ENCODE data around the gene GRK2. TPM values are rescaled to one million over a fixed set of nuclear protein-coding genes. Genes with fewer than 3 reads are reported as not detected.

Gene GRK2
- total RNA-seq, 1 donor = 33.2 TPM

DNA sequence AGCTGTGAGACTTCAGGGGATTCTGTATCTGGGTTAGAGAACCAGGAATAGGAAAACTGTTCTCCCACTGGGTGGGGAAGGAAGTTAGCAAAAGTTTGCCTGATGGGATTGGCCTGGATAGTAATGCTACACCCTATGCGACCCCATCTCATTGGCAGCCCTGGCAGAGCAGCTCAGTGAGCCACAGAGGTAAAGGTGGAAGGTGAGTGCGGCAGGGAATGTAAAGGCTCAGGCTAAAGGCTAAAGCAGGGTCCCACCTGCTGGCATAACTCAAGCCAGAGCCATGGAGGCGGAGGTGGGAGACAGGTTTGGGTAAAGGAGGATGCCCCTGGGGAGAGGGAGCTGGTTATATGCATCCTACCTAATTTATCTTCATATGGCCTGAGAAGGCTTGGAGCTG, 55.8 kb downstream of the GRK2 start:
- TF ChIP-seq, protein P1, sequence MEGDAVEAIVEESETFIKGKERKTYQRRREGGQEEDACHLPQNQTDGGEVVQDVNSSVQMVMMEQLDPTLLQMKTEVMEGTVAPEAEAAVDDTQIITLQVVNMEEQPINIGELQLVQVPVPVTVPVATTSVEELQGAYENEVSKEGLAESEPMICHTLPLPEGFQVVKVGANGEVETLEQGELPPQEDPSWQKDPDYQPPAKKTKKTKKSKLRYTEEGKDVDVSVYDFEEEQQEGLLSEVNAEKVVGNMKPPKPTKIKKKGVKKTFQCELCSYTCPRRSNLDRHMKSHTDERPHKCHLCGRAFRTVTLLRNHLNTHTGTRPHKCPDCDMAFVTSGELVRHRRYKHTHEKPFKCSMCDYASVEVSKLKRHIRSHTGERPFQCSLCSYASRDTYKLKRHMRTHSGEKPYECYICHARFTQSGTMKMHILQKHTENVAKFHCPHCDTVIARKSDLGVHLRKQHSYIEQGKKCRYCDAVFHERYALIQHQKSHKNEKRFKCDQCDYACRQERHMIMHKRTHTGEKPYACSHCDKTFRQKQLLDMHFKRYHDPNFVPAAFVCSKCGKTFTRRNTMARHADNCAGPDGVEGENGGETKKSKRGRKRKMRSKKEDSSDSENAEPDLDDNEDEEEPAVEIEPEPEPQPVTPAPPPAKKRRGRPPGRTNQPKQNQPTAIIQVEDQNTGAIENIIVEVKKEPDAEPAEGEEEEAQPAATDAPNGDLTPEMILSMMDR (IDR thresholded peaks at IDR 0.05; ENCODE audit: insufficient read depth, low read depth, low read length) = no peak
- DNase-seq (ENCODE audit: low read depth) = no peak
- no peak overlapping the region for H3K4me3 ChIP-seq (ENCODE audit: low read depth, low read length)

DNA sequence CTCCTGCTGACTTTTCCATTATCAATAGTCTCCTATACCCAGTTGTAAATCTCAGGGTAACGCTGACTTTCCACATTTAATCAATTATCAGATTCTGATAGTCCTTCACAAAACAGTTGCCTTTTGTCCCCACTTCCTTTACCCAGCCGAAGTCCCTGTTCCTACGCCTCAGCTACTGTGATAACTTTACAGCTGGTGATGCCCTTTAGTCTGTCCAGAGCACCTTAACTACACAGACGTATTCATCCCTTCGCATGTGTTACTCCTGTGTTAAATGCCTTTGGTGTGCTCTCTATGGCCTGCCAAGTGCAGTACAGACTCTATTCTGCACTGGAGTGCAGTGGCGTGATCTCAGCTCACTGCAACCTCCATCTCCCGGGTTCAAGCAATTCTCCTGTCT, 57.3 kb downstream of the GRK2 start:
- TF ChIP-seq, protein P1 (IDR thresholded peaks at IDR 0.05; ENCODE audit: insufficient read depth, low read depth, low read length) = no peak
- H3K4me3 ChIP-seq (ENCODE audit: low read depth, low read length) = no peak overlapping the region
- DNase-seq (ENCODE audit: low read depth) = no peak

DNA sequence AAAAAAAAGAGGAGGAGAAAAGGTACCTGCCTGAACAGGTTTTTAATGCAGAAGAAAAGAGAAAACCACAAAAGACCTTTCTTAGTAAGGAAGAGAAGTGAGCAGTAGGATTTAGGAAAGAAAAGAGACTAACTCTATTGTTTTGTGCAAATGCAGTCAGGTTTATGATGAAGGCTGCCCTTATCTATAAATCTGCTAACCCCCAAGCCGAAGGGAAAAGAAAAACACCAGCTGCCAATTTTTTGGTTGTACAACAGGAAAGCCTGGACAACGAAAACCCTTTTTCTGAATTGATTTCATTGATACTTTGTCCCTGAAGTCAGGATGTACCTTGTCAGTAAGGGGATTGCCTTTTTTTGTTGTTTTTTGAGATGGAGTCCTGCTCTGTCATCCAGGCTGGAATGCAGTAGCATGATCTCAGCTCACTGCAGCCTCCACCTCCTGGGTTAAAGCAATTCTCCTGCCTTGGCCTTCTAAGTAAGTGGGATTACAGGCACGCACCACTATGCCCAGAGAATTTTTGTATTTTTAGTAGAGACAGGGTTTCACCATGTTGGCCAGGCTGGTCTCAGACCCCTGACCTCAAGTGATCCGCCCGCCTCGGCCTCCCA, 65.9 kb downstream of the GRK2 start:
- no peak for DNase-seq (ENCODE audit: low read depth)
- no peak overlapping the region for H3K4me3 ChIP-seq (ENCODE audit: low read depth, low read length)
- TF ChIP-seq, protein P1 (IDR thresholded peaks at IDR 0.05; ENCODE audit: insufficient read depth, low read depth, low read length) = no peak

Other genes with a start within 250 kb of the GRK2 start
- gene SYT12, start 243.3 kb upstream of the GRK2 start, total RNA-seq = 0.43 and 0.64 TPM in 2 replicates
- 12.5 and 13.9 TPM in 2 replicates for gene RHOD, start 209.6 kb upstream of the GRK2 start, total RNA-seq
- gene KDM2A, start 147.2 kb upstream of the GRK2 start, total RNA-seq = 50.5 and 52.8 TPM in 2 replicates
- 29.6 and 29.8 TPM in 2 replicates for gene ANKRD13D, start 22.8 kb downstream of the GRK2 start, total RNA-seq
- 16.1 and 21.2 TPM in 2 replicates for gene SSH3, start 37.1 kb downstream of the GRK2 start, total RNA-seq
- gene POLD4, start 87.1 kb downstream of the GRK2 start, total RNA-seq = 43.2 and 68.9 TPM in 2 replicates
- gene CLCF1, start 107.1 kb downstream of the GRK2 start, total RNA-seq = 3.5 and 4.7 TPM in 2 replicates
- gene RAD9A, start 125.5 kb downstream of the GRK2 start, total RNA-seq = 4.3 and 6.4 TPM in 2 replicates
- gene PPP1CA, start 135.4 kb downstream of the GRK2 start, total RNA-seq = 172 and 202 TPM in 2 replicates
- gene TBC1D10C, start 137.6 kb downstream of the GRK2 start, total RNA-seq = not detected in 2 replicates
- not detected in 2 replicates for gene CARNS1, start 149.2 kb downstream of the GRK2 start, total RNA-seq
- 42.3 and 47.0 TPM in 2 replicates for gene RPS6KB2, start 162.0 kb downstream of the GRK2 start, total RNA-seq
- 0.32 TPM in 1 of 2 replicates, not detected in the other for gene PTPRCAP, start 171.2 kb downstream of the GRK2 start, total RNA-seq
- gene CORO1B, start 177.0 kb downstream of the GRK2 start, total RNA-seq = 85.5 and 102 TPM in 2 replicates
- gene GPR152, start 186.3 kb downstream of the GRK2 start, total RNA-seq = not detected in 2 replicates
- not detected in 2 replicates for gene CABP4, start 188.9 kb downstream of the GRK2 start, total RNA-seq
- 18.4 and 18.6 TPM in 2 replicates for gene TMEM134, start 202.8 kb downstream of the GRK2 start, total RNA-seq
- gene AIP, start 216.6 kb downstream of the GRK2 start, total RNA-seq = 42.7 and 55.1 TPM in 2 replicates
- 21.9 and 22.9 TPM in 2 replicates for gene PITPNM1, start 238.9 kb downstream of the GRK2 start, total RNA-seq
- gene CDK2AP2, start 241.7 kb downstream of the GRK2 start, total RNA-seq = 13.5 and 16.8 TPM in 2 replicates

All from fibroblast of villous mesenchyme (primary cell).